Activated T-helper 1 cell treated with anti-CD3 and anti-CD28 coated beads, Interleukin-12 subunit alpha, Interleukin-12 subunit beta, Interleukin-2, Interleukin-4 antibody, amounts not matched to agents 30 ng/mL and 10 ng/mL and 1 ng/mL, durations not matched to agents 14 hours and 24 hours and 36 hours (primary cell): ENCODE data around the gene SLITRK2. TPM values are rescaled to one million over a fixed set of nuclear protein-coding genes. Genes with fewer than 3 reads are reported as not detected.

Experiments used
- DNase-seq: peaks from one replicate; pipeline ENCODE4 v3.0.0; 2021; ENCODE audit warnings: low spot score
- H3K27ac Mint-ChIP-seq: one replicate; pipeline ENCODE4 v1.8.0; 2021; ENCODE audit warnings: mild to moderate bottlenecking, mixed read lengths
- H3K27me3 Mint-ChIP-seq: one replicate; pipeline ENCODE4 v1.8.0; 2022; ENCODE audit warnings: mild to moderate bottlenecking, moderate library complexity, mixed read lengths; ENCODE audit not compliant: insufficient read depth
- H3K36me3 Mint-ChIP-seq: one replicate; pipeline ENCODE4 v1.8.0; 2021; ENCODE audit warnings: low read depth, mixed read lengths
- H3K4me1 Mint-ChIP-seq: one replicate; pipeline ENCODE4 v1.8.0; 2021; ENCODE audit warnings: low read depth, mixed read lengths
- H3K4me3 Mint-ChIP-seq: one replicate; pipeline ENCODE4 v1.8.0; 2021; ENCODE audit warnings: mild to moderate bottlenecking, moderate library complexity, mixed read lengths
- H3K9me3 Mint-ChIP-seq: one replicate; pipeline ENCODE4 v1.8.0; 2021; ENCODE audit warnings: mixed read lengths
- intact Hi-C: fragments of 100-400 bp; cut with micrococcal nuclease; formaldehyde crosslinking; loops from one replicate; pipeline ENCODE4 v1.15.1; 2024
- total RNA-seq: library from RNA; stranded (reverse); gene quantifications from 2 replicates; pipeline ENCODE4 v1.2.3, GENCODE V29; 2022

SLITRK2 gene, protein sequence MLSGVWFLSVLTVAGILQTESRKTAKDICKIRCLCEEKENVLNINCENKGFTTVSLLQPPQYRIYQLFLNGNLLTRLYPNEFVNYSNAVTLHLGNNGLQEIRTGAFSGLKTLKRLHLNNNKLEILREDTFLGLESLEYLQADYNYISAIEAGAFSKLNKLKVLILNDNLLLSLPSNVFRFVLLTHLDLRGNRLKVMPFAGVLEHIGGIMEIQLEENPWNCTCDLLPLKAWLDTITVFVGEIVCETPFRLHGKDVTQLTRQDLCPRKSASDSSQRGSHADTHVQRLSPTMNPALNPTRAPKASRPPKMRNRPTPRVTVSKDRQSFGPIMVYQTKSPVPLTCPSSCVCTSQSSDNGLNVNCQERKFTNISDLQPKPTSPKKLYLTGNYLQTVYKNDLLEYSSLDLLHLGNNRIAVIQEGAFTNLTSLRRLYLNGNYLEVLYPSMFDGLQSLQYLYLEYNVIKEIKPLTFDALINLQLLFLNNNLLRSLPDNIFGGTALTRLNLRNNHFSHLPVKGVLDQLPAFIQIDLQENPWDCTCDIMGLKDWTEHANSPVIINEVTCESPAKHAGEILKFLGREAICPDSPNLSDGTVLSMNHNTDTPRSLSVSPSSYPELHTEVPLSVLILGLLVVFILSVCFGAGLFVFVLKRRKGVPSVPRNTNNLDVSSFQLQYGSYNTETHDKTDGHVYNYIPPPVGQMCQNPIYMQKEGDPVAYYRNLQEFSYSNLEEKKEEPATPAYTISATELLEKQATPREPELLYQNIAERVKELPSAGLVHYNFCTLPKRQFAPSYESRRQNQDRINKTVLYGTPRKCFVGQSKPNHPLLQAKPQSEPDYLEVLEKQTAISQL
- total RNA-seq, result not detected in 2 replicates

DNA sequence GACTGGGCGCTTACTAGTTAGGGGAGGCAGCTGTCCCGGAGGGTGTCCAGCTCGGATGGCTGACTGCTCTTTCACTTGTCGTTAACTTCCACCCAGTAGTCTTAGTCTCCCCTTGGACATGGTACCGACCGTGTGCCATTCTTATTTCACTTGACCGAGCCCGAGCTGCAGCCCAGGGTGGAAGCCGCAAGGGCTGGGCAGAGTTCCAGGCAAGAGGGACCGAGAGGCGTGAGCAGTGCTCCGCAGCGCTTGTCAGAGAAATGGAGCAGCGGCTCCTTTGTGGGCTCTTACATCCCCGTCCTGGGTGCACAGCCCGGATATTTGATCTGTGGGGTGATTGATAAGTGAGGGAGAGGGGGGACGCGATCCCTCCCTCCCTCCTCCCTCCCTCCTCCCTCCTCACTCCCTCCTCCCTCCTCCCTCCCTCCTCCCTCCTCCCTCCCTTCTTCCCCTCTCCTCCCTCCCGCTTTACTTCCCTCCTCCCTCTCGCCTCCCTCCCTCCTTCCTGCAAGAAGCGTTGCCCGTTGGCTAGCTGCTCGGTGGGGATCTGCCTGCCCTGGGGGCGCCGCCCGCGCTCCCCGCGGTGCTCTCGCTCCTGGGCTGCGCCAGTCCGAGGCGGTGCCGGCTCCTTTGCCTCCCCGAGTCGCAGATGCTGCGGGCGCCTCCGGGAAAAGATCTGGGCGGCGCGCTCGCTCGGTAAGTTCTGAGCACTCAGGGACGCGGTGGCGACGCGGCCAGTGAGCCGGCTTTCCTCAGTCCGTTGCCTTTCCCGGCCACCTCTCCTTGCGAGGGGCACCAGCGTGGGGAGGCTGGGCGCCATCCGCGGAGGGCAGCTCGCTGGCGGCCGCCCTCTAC is at the start of gene SLITRK2:
SLITRK2 (plus strand) TSS at position 499 of the 855 bp plus-strand sequence. CDS start 4,597 bp downstream, outside the sequence.
- Mint-ChIP-seq H3K4me1 (no peaks in the 10 kb centered on the region), H3K27me3 (peaks cover 15% of the 10 kb centered on the region), H3K27ac (no peak within 1 kb of the TSS), H3K36me3 (no peaks in the 10 kb centered on the region), H3K9me3 (no peaks in the 10 kb centered on the region), H3K4me3 (no peak within 1 kb of the TSS)
- DNase-seq, result no peak
- intact Hi-C loops, result no loop called here

DNA sequence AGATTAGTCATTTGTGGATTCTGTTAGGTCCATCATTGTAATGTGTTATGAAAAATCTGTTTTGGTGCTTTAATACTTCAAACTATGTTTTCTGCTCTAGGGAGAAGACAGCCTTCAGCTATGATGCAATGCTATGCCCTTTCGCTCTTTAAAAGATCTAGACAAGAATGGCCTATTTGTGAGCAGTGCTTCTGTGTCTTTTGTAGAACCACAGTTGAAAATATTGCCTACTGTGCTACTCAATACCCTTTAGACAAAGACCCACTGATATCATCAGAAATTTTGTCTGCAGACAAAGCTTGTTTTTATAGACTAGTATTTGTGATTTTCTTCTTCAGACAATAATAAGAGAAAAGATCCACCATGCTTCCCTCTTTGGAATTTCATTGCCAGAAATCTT is 44.6 kb upstream of the SLITRK2 start:
- Mint-ChIP-seq H3K27me3 (no peaks in the 10 kb centered on the region), H3K9me3 (peaks cover 3% of the 10 kb centered on the region), H3K4me3 (no peak overlapping the region), H3K27ac (no peak overlapping the region), H3K4me1 (no peaks in the 10 kb centered on the region), H3K36me3 (no peaks in the 10 kb centered on the region)
- intact Hi-C loops, result no loop called here
- no peak for DNase-seq

DNA sequence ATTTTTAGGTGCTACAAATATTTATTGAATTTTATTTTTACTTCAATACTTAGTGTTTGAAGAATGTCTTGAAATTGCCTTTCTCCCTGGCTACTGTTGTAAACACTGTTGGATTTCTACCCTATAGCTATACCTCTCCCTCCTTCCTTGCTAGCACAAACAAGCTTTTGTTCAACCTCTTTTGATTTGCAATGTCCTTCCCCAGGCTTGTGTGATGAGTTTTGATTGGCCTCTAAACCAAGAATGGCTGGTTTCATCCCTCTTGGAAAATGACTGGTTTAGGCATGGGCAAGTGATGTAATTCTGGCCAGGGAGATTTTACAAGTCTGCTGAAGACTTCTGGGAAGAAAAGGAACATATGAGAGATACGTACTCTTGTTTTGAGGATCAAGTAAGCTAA is 25.3 kb upstream of the SLITRK2 start:
- DNase-seq, result no peak
- Mint-ChIP-seq H3K4me1 (no peaks in the 10 kb centered on the region), H3K27ac (no peak overlapping the region), H3K4me3 (no peak overlapping the region), H3K9me3 (no peaks in the 10 kb centered on the region), H3K36me3 (no peaks in the 10 kb centered on the region), H3K27me3 (no peaks in the 10 kb centered on the region)
- intact Hi-C loops, result no loop called here

DNA sequence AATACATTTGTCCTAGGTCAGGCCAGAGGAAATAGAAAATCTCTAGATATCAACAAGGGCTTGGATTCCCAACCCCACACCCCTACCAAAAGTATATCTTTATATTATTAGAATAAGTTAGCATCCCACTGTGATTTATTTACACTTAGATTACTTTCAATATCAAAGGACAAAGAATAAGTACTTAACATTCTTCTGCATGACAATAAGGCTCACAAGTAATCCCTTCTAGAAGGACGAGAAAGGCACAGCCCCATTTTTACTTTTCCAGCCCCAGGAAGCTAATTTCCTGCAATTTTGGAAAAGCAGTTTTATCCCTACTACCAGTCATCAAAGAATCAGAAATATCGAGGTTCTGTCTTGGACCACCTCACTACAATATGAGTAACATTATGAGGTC is 14.1 kb upstream of the SLITRK2 start:
- H3K36me3 Mint-ChIP-seq, result no peaks in the 10 kb centered on the region
- no peaks in the 10 kb centered on the region for H3K9me3 Mint-ChIP-seq
- intact Hi-C loops, result no loop called here
- no peak for DNase-seq
- H3K4me1 Mint-ChIP-seq, result no peaks in the 10 kb centered on the region
- H3K27me3 Mint-ChIP-seq, result no peaks in the 10 kb centered on the region
- no peak overlapping the region for H3K4me3 Mint-ChIP-seq
- no peak overlapping the region for H3K27ac Mint-ChIP-seq

DNA sequence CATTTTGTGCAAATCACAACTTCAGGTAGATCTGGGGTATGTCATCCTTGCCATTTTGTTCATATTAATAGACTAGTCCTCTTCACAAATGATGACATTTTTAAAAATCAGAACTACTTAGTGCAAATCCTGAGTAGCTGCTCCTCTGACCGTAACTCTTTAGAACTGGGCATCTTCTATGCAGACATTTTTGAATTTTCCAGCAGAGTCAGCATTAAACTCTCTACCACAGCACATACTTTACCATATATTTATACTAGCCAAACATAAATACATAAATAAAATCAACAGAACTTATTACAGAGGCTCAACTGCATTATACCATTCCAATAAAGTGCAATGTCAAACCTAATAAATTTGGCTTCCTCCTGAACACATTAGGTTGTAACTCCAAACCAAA is 4.5 kb upstream of the SLITRK2 start:
- no peak for DNase-seq
- Mint-ChIP-seq H3K9me3 (no peaks in the 10 kb centered on the region), H3K27me3 (peaks cover 11% of the 10 kb centered on the region), H3K27ac (no peak overlapping the region), H3K36me3 (no peaks in the 10 kb centered on the region), H3K4me3 (no peak overlapping the region), H3K4me1 (no peaks in the 10 kb centered on the region)
- intact Hi-C loops, result no loop called here

DNA sequence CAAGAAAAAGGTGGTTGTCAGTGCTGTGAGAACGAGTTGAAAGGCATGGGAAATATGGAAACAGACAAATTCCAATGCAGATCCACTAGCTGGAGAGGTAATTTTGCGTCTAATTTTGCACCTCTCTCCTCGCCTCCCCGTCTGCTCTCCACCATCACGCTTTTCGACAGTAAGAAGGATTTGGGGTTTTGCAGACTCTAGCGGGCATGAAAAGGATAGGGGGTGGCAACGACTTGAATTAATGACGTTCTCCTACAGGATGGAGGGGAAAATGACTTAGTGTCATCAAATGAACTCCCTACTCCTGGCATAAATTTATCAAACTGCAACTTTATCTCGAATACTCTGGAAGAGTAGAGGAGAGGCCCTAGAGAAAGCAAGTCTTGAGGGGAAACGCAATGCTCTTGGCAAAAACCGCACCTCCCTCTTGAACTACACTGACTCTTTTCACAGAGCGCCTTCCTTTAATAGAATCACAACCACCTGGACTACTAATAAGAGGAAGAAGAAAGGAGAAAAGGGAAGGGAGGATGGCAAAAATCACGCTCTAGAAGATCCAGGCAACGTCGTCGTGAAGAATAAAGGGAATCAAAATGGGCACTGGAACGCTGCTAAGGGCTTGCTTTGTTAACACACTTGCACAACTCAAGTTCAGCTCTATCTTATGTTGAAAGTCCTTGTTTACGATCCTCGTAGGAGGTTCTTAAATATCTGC is 871 bp upstream of the SLITRK2 start:
- no peak for DNase-seq
- intact Hi-C loops, result no loop called here
- Mint-ChIP-seq H3K27me3 (peaks cover 15% of the 10 kb centered on the region), H3K4me3 (no peak overlapping the region), H3K36me3 (no peaks in the 10 kb centered on the region), H3K9me3 (no peaks in the 10 kb centered on the region), H3K27ac (no peak overlapping the region), H3K4me1 (no peaks in the 10 kb centered on the region)

DNA sequence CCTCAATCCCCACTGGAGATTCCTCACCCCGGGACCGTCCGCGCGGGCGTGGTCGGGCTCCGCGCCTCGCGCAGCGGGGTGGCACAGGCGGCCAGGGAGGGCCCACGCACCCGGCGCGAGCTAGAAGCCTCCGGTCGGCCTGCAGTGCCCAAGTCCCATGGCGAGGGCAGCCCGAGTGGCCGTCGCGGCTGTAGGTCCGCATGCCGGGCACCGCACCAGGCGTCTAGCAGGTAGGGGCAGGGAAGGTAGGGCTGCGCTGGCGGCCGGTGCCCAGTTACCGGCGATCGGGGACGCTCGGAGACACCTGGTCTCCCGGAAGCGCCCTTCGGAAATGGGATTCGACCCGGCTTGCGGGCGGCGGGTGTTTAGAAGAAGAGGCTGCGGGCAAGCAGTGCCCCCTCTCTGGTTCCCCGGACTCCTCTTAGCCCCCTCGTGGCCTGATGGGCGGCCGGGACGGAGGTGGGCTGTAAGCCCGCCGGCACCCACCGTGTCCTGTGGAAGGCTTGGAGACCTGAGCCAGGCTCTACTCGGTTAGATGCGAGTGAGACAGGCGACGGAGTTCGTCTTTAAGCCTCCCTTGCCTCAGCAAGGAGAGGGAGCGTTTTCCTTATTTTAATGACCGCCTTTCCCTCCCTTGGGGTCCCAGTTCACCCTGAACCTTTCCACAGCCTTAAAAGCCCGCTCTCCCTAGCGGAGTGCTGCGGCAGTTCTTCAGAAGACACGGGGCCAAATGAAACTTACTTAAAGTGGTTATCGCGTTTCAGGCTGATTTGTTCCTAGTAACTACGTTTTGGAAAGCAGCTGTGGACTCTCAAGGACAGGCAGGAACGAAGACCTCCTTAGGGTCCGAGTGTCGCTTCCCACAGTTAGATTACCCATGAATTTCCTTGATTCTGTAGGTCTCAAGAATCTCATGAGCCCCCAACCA is 821 bp downstream of the SLITRK2 start:
- intact Hi-C loops, result no loop called here
- Mint-ChIP-seq H3K27me3 (peaks cover 15% of the 10 kb centered on the region), H3K4me3 (no peak overlapping the region), H3K36me3 (no peaks in the 10 kb centered on the region), H3K9me3 (no peaks in the 10 kb centered on the region), H3K4me1 (no peaks in the 10 kb centered on the region), H3K27ac (no peak overlapping the region)
- no peak for DNase-seq

DNA sequence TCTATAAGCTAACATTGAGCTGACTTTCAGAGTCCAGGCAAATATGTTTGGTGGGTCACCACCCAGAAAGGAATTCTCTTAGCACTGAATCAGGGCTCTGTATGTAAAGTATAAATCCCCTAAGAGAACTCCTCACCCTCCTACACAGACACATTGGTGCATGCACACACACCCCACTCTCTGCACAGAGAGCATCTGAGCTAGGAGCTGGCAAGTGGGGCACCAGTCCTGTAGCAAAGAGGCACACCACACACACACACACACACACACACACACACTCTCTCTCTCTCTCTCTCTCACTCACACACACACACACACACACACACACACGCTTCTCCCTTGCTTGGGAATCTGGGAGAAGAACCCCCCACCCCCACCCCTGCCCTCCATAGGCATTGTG is 3.2 kb downstream of the SLITRK2 start:
- intact Hi-C loops, result no loop called here
- H3K4me3 Mint-ChIP-seq, result no peak overlapping the region
- H3K9me3 Mint-ChIP-seq, result no peaks in the 10 kb centered on the region
- no peaks in the 10 kb centered on the region for H3K36me3 Mint-ChIP-seq
- H3K27me3 Mint-ChIP-seq, result peaks cover 15% of the 10 kb centered on the region
- no peaks in the 10 kb centered on the region for H3K4me1 Mint-ChIP-seq
- no peak for DNase-seq
- H3K27ac Mint-ChIP-seq, result no peak overlapping the region

DNA sequence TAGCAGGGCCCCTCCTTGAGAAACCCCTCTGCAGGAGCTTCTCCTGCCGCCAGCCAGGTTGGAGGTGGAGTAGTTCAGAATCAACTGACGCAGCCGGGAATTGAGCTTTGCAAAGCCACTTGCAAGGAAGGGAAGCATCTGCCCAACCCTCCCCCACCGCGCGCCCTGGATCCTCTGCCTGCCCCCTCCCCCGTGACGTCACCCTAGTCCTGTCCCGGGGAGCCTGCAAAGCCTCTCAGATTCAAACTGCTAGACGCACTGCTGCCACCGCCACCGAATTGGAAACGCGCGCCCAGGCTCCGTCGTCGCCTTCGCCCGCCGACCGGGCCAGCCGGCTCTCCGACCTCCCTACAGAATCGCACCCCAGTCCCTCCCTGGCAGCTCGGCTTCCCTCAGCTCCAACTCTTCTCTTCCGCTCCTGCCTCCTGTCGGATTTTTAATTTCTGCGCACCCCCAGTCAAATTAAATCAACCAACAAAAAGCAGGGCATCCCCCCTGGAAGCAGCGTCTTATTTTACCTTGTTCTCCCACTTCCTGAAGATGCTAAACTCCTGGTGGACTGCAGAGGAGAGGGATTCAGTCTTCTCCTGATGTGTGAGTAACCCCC is 3.8 kb downstream of the SLITRK2 start:
- intact Hi-C loops, result no loop called here

DNA sequence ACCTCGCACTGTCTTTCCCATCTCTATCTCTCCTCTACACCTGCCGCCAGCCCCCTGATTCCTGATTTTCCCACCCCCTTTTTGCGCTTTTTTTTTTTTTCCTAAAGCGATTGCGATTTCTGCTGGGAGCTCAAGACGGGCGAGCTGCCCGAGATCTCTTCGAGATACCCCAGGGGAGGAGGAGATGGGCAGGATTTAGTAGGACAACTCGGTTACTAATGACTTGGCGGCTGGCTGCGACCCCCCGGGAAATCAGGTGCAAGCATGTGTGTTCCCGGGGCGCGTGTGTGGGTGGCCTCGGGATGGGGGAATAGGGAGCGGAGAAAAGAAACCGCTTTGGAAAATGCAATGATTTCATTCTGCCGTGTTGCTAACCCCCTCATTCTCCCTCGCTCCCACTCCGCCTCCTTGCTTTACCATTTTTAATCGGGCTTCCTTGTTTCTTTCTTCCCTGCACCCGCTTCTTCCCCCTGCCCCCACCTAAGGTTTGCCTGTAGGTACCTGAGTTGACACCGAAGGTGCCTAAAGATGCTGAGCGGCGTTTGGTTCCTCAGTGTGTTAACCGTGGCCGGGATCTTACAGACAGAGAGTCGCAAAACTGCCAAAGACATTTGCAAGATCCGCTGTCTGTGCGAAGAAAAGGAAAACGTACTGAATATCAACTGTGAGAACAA is 4.4 kb downstream of the SLITRK2 start:
- no peak overlapping the region for H3K27ac Mint-ChIP-seq
- no peaks in the 10 kb centered on the region for H3K4me1 Mint-ChIP-seq
- H3K27me3 Mint-ChIP-seq, result peaks cover 8% of the 10 kb centered on the region
- H3K9me3 Mint-ChIP-seq, result no peaks in the 10 kb centered on the region
- no peak overlapping the region for H3K4me3 Mint-ChIP-seq
- DNase-seq, result no peak
- intact Hi-C loops, result no loop called here
- H3K36me3 Mint-ChIP-seq, result no peaks in the 10 kb centered on the region

More for the DNA sequence above, 3.8 kb downstream of the SLITRK2 start:
- no peak for DNase-seq
- H3K27ac Mint-ChIP-seq, result no peak overlapping the region
- no peaks in the 10 kb centered on the region for H3K9me3 Mint-ChIP-seq
- H3K27me3 Mint-ChIP-seq, result peaks cover 13% of the 10 kb centered on the region
- no peak overlapping the region for H3K4me3 Mint-ChIP-seq
- H3K36me3 Mint-ChIP-seq, result no peaks in the 10 kb centered on the region
- no peaks in the 10 kb centered on the region for H3K4me1 Mint-ChIP-seq

DNA sequence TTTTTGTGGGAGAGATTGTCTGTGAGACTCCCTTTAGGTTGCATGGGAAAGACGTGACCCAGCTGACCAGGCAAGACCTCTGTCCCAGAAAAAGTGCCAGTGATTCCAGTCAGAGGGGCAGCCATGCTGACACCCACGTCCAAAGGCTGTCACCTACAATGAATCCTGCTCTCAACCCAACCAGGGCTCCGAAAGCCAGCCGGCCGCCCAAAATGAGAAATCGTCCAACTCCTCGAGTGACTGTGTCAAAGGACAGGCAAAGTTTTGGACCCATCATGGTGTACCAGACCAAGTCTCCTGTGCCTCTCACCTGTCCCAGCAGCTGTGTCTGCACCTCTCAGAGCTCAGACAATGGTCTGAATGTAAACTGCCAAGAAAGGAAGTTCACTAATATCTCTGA is 5.5 kb downstream of the SLITRK2 start:
- H3K27me3 Mint-ChIP-seq, result peaks cover 4% of the 10 kb centered on the region
- no peaks in the 10 kb centered on the region for H3K4me1 Mint-ChIP-seq
- no peaks in the 10 kb centered on the region for H3K36me3 Mint-ChIP-seq
- no peak for DNase-seq
- intact Hi-C loops, result no loop called here
- H3K9me3 Mint-ChIP-seq, result no peaks in the 10 kb centered on the region
- H3K27ac Mint-ChIP-seq, result no peak overlapping the region
- H3K4me3 Mint-ChIP-seq, result no peak overlapping the region
